ENCODE data around the gene CCDC92.

Gene CCDC92

GRCh38 chr12:123888989-123889388 is 83.6 kb downstream of the CCDC92 start:
- no peak for DNase-seq (ENCODE audit: low spot score)

GRCh38 chr12:123886931-123887582 is 85.6 kb downstream of the CCDC92 start:
- DNase-seq (ENCODE audit: low spot score), result no peak

GRCh38 chr12:123886258-123886657 is 86.4 kb downstream of the CCDC92 start:
- no peak for DNase-seq (ENCODE audit: low spot score)
